ENCODE data around the gene DDX1. TPM values are rescaled to one million over a fixed set of nuclear protein-coding genes. Genes with fewer than 3 reads are reported as not detected.

The DDX1 gene
- polyA plus RNA-seq, 1 experiment, result 49.6 TPM

GRCh38 chr2:15570104-15570503, 21.6 kb upstream of the DDX1 start:
- POLR2A ChIA-PET, result no interaction called here
- CTCF ChIA-PET, result interaction anchor here (0.7 kb wide), 2 partner anchors 9 kb away, joined by 3 read pairs; partner anchors contain the start of gene NBAS
- no peak for DNase-seq (ENCODE audit: low read depth)

GRCh38 chr2:15571729-15572128, 19.9 kb upstream of the DDX1 start:
- TF ChIP-seq CTCF (IDR thresholded peaks at IDR 0.05; ENCODE audit: insufficient read depth, low read depth, low read length), result no peak
- CTCF ChIA-PET, result no interaction called here
- no peak overlapping the region for H3K4me3 ChIP-seq (ENCODE audit: low read depth, low read length)
- DNase-seq (ENCODE audit: low read depth), result no peak
- POLR2A ChIA-PET, result no interaction called here
- peaks cover 2% of the 10 kb centered on the region; the same call in 1 of the 2 replicates for H3K27me3 ChIP-seq (ENCODE audit: control insufficient read depth, insufficient read depth, low read length)
- H3K36me3 ChIP-seq (ENCODE audit: control insufficient read depth, insufficient read depth, low read length), result no peaks in the 10 kb centered on the region

More at GRCh38 chr2:15570104-15570503, 21.6 kb upstream of the DDX1 start:
- H3K4me3 ChIP-seq (ENCODE audit: low read depth, low read length), result no peak overlapping the region
- peaks cover 2% of the 10 kb centered on the region; the same call in 1 of the 2 replicates for H3K27me3 ChIP-seq (ENCODE audit: control insufficient read depth, insufficient read depth, low read length)
- no peaks in the 10 kb centered on the region for H3K36me3 ChIP-seq (ENCODE audit: control insufficient read depth, insufficient read depth, low read length)
- TF ChIP-seq CTCF (IDR thresholded peaks at IDR 0.05; ENCODE audit: insufficient read depth, low read depth, low read length), result no peak

GRCh38 chr2:15577071-15577735, 14.5 kb upstream of the DDX1 start:
- H3K4me3 ChIP-seq (ENCODE audit: low read depth, low read length), result no peak overlapping the region
- CTCF ChIA-PET, result interaction anchor here (0.7 to 5.7 kb wide), 18 partner anchors 8 to 1150 kb away, joined by 3 to 66 read pairs (median 3); partner anchors contain the start of genes DDX1 and NBAS
- TF ChIP-seq CTCF (IDR thresholded peaks at IDR 0.05; ENCODE audit: insufficient read depth, low read depth, low read length), result peak; percentile 90
- H3K36me3 ChIP-seq (ENCODE audit: control insufficient read depth, insufficient read depth, low read length), result no peaks in the 10 kb centered on the region
- DNase-seq (ENCODE audit: low read depth), result no peak
- H3K27me3 ChIP-seq (ENCODE audit: control insufficient read depth, insufficient read depth, low read length), result peaks cover 2% of the 10 kb centered on the region; the same call in 1 of the 2 replicates
- POLR2A ChIA-PET, result interaction anchor here (0.5 kb wide), 1 partner anchor 16 kb away, joined by 24 read pairs; no protein-coding TSS in a partner anchor

GRCh38 chr2:15579641-15580040, 12.0 kb upstream of the DDX1 start:
- no peak overlapping the region for H3K4me3 ChIP-seq (ENCODE audit: low read depth, low read length)
- no peak for TF ChIP-seq CTCF (IDR thresholded peaks at IDR 0.05; ENCODE audit: insufficient read depth, low read depth, low read length)
- no peaks in the 10 kb centered on the region; the same call in none of the 2 replicates for H3K27me3 ChIP-seq (ENCODE audit: control insufficient read depth, insufficient read depth, low read length)
- CTCF ChIA-PET, result interaction anchor here (0.9 to 1.4 kb wide), 3 partner anchors 9 to 14 kb away, joined by 3 read pairs; no protein-coding TSS in a partner anchor
- POLR2A ChIA-PET, result no interaction called here
- no peak for DNase-seq (ENCODE audit: low read depth)
- no peaks in the 10 kb centered on the region for H3K36me3 ChIP-seq (ENCODE audit: control insufficient read depth, insufficient read depth, low read length)

- POLR2A ChIA-PET, result no interaction called here
- H3K4me3 ChIP-seq (ENCODE audit: low read depth, low read length), result no peak overlapping the region
- CTCF ChIA-PET, result interaction anchor here (0.6 kb wide), 1 partner anchor 11 kb away, joined by 4 read pairs; the partner anchor contains the start of gene DDX1
- TF ChIP-seq CTCF (IDR thresholded peaks at IDR 0.05; ENCODE audit: insufficient read depth, low read depth, low read length), result no peak
- no peaks in the 10 kb centered on the region; the same call in none of the 2 replicates for H3K27me3 ChIP-seq (ENCODE audit: control insufficient read depth, insufficient read depth, low read length)
- no peaks in the 10 kb centered on the region for H3K36me3 ChIP-seq (ENCODE audit: control insufficient read depth, insufficient read depth, low read length)
- no peak for DNase-seq (ENCODE audit: low read depth)
Observed at GRCh38 chr2:15580451-15580850, 11.2 kb upstream of the DDX1 start.
